K562 (cell line): Measurements from ENCODE around the gene KIF26B. TPM values are rescaled to one million over a fixed set of nuclear protein-coding genes. Genes with fewer than 3 reads are reported as not detected.

ENCODE experiments used
- ATAC-seq: fragments of 200-7000 bp; cut with Tn5 transposase; 3 replicates; pipeline ENCODE4 v1.9.1; 2020; ENCODE audit warnings: moderate library complexity
- BruUV-seq: library from RNA; stranded (reverse); fragments of 400-500 nt; replicated peaks from 2 replicates; lab custom pipeline; 2021; lab: Mats Ljungman, UMichigan
- CTCF ChIA-PET: fragments of 300-600 bp; formaldehyde crosslinking; extraction: SDS; loops from one replicate; lab custom pipeline; 2021; ENCODE audit warnings: low intra/inter-chr PET ratio; lab: Yijun Ruan, JAX
- POLR2A ChIA-PET: fragments of 300-600, 350-650 bp; sonication (Branson Sonifier 250); formaldehyde crosslinking; extraction: SDS; loops from one replicate; lab custom pipeline; 2021; ENCODE audit warnings: antibody characterized with exemption, inconsistent platforms; lab: Yijun Ruan, JAX
- DNase-seq, 4 experiments: peaks; one replicate each; pipeline versions ENCODE4 v3.0.0 to v3.0.0-alpha.2; 2011 to 2018; ENCODE audit warnings: low spot score in 3 of 4, mixed read lengths in 3 of 4; ENCODE audit errors: extremely low read depth in 1 of 4
- FAIRE-seq: peaks from 2 replicates; lab custom pipeline; 2011; peaks lifted over from hg19 to GRCh38; lab: Jason Lieb, UNC
- H2AFZ ChIP-seq: 2 replicates; pipeline ENCODE4 v1.6.0; 2011; ENCODE audit warnings: low read depth, low read length, control low read depth, inconsistent platforms
- H3K27ac ChIP-seq: fragments of 200-600 bp; 3 replicates; pipeline ENCODE4 v1.8.0; 2011; ENCODE audit warnings: low read depth, mild to moderate bottlenecking, control low read depth, inconsistent platforms, low read length, moderate library complexity, mixed read lengths; ENCODE audit errors: extremely low read depth
- H3K27me3 ChIP-seq, 2 experiments: fragments of 300-600 bp in 1 of 2; 2 replicates in 1 of 2; 3 replicates in 1 of 2; pipeline versions ENCODE4 v1.6.0 to v1.8.0; 2011; ENCODE audit warnings: inconsistent platforms in 2 of 2, low read length in 2 of 2, mild to moderate bottlenecking in 1 of 2, mixed read lengths in 1 of 2, moderate library complexity in 1 of 2; ENCODE audit not compliant: control insufficient read depth in 2 of 2, insufficient read depth in 2 of 2
- H3K36me3 ChIP-seq: fragments of 300-600 bp; 3 replicates; pipeline ENCODE4 v1.8.0; 2011; ENCODE audit warnings: mild to moderate bottlenecking, low read length, inconsistent platforms; ENCODE audit not compliant: control insufficient read depth, insufficient read depth
- H3K4me1 ChIP-seq, 2 experiments: fragments of 200-600 bp in 1 of 2; replicated peaks in 1 of 2; 2 replicates in 1 of 2; 3 replicates in 1 of 2; pipeline versions ENCODE4 v1.5.1 to v1.8.0; 2011; ENCODE audit warnings: inconsistent platforms in 2 of 2, low read length in 2 of 2, mild to moderate bottlenecking in 1 of 2, mixed read lengths in 1 of 2, moderate library complexity in 1 of 2; ENCODE audit not compliant: control insufficient read depth in 2 of 2, insufficient read depth in 2 of 2
- H3K4me2 ChIP-seq: 2 replicates; pipeline ENCODE4 v1.6.1; 2011; ENCODE audit warnings: low read length, control low read depth, inconsistent platforms, mixed read lengths; ENCODE audit not compliant: insufficient read depth
- H3K4me3 ChIP-seq: fragments of 200-600 bp; sonication (generic), shearing (Covaris generic); 2 replicates; pipeline ENCODE4 v1.5.1; 2016; ENCODE audit warnings: control low read depth, inconsistent platforms
- H3K79me2 ChIP-seq: fragments of 200-600 bp; 3 replicates; pipeline ENCODE4 v1.8.0; 2011; ENCODE audit warnings: low read length, inconsistent platforms; ENCODE audit not compliant: control insufficient read depth, insufficient read depth
- H3K9ac ChIP-seq, 2 experiments: 2 replicates each; pipeline versions ENCODE4 v1.6.0 to v1.6.1; 2011; ENCODE audit warnings: low read depth in 2 of 2, low read length in 2 of 2, control low read depth in 1 of 2, inconsistent platforms in 1 of 2, mild to moderate bottlenecking in 1 of 2, mixed read lengths in 1 of 2; ENCODE audit not compliant: insufficient read depth in 1 of 2
- H3K9me1 ChIP-seq: one replicate; pipeline ENCODE4 v1.6.0; 2011; ENCODE audit warnings: inconsistent platforms, mild to moderate bottlenecking, low read length, moderate library complexity; ENCODE audit not compliant: control insufficient read depth, insufficient read depth
- H3K9me3 ChIP-seq: replicated peaks from 2 replicates; pipeline ENCODE4 v1.5.1; 2011; ENCODE audit warnings: low read depth, low read length, inconsistent platforms; ENCODE audit not compliant: control insufficient read depth, insufficient read depth
- H4K20me1 ChIP-seq: replicated peaks from 2 replicates; pipeline ENCODE4 v1.6.1; 2011; ENCODE audit warnings: low read length, inconsistent platforms, mixed read lengths; ENCODE audit not compliant: control insufficient read depth, insufficient read depth
- BCOR ChIP-seq: fragments of 450-650 bp; IDR thresholded peaks from 2 replicates; pipeline ENCODE4 v1.6.1; 2016
- NCOR1 ChIP-seq: fragments of 450-650 bp; IDR thresholded peaks from 2 replicates; pipeline ENCODE4 v1.6.1; 2016; ENCODE audit warnings: mild to moderate bottlenecking, moderate library complexity
- ZNF23 ChIP-seq: fragments of 250-450 bp; sonication (Bioruptor Pico); IDR thresholded peaks from 2 replicates; pipeline ENCODE4 v1.4.0; 2020; ENCODE audit warnings: mild to moderate bottlenecking
- ZZZ3 ChIP-seq: fragments of 450-650 bp; IDR thresholded peaks from 2 replicates; pipeline ENCODE4 v1.6.1; 2016; ENCODE audit warnings: antibody characterized with exemption, mild to moderate bottlenecking, moderate library complexity
- WGBS: fragments of 100-300 bp; shearing (Covaris generic); methylation state at CpG from one replicate; pipeline ENCODE4 v1.1.6; 2016; ENCODE audit warnings: low coverage, mixed read lengths; ENCODE audit not compliant: insufficient coverage; ENCODE audit errors: missing lambda C conversion rate; 5-methylcytosine and 5-hydroxymethylcytosine counted together
- in situ Hi-C: fragments of 300-500 bp; cut with MboI; formaldehyde crosslinking; loops from 4 replicates; pipeline ENCODE4 v1.15.0; 2018; ENCODE audit warnings: inconsistent platforms, mixed read lengths
- intact Hi-C: fragments of 100-400 bp; cut with micrococcal nuclease; formaldehyde crosslinking; loops from 2 replicates; pipeline ENCODE4 v1.14.2; 2022
- polyA plus RNA-seq, 8 experiments: library from polyadenylated mRNA; depleted of rRNA in 4 of 8; stranded (reverse) in 5 of 8; unstranded in 3 of 8; fragments of >200 nt; fragmentation: Nextera tagmentation in 2 of 8; fragmentation: Illumina TruSeq in 1 of 8; extraction: Ambion mirVana in 2 of 8; extraction: Trizol in 1 of 8; gene quantifications; 2 replicates each; pipeline versions ENCODE4 v1.2.1 to v1.2.3, GENCODE V29; 2011 to 2014; ENCODE audit warnings: inconsistent platforms in 1 of 8, missing spikeins in 1 of 8
- total RNA-seq, 7 experiments: library from RNA; depleted of rRNA in 6 of 7; stranded (reverse); fragments of >200 nt in 6 of 7; fragmentation: Illumina TruSeq in 2 of 7; extraction: Trizol in 2 of 7; gene quantifications; 2 replicates each; pipeline versions ENCODE4 v1.2.1 to v1.2.3, GENCODE V29; 2011 to 2021; ENCODE audit warnings: low replicate concordance in 1 of 7
- TF ChIP-seq, protein P1 (sequence below), 2 experiments: fragments of 450-650 bp in 1 of 2; sonication (generic) in 1 of 2; formaldehyde crosslinking; conservative IDR thresholded peaks; 2 replicates each; pipeline versions ENCODE4 v1.4.0 to v1.8.1; 2020 to 2022; ENCODE audit warnings: mild to moderate bottlenecking in 1 of 2, missing genetic modification reagents in 1 of 2

The KIF26B gene
- total and polyA plus RNA-seq, 9 of the 15 experiments (the other 6 are each of a cell fraction or from before 2014, with no cell fraction given) = 0.02 to 0.08 (median 0.03) TPM; not detected in 6

DNA sequence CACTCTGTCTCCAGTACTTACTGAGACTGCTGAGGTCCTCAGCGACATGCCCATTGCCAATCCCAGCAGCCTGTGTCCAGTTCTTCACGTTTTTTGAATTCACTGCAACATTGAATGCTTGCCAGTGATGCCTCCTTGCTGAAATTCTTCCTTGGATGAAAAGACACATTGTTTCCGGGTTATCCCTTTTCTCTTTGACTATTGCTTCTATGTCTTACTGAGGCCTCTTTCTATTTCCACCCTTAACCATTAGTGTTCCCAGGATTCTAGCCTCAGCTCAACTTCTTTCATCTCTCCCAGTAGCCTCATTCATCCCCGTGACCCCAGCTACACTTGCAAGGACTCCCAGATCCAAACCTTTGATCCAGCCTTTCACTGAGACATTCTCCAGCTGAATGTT, 46.5 kb upstream of the KIF26B start:
- ATAC-seq = no peak
- no peaks in the 10 kb centered on the region for H3K79me2 ChIP-seq
- intact Hi-C loops (no loop called here), in situ Hi-C loops (no loop called here)
- ChIA-PET POLR2A (interaction anchor here (0.6 kb wide), 1 partner anchor 1471 kb away, joined by 3 read pairs; no protein-coding TSS in a partner anchor), CTCF (no interaction called here)
- no peak overlapping the region for H3K27ac ChIP-seq
- peaks cover 0 to 4% of the 10 kb centered on the region in 2 experiments; a peak in 2 of 5 replicates for H3K4me1 ChIP-seq
- no peaks in the 10 kb centered on the region for H3K36me3 ChIP-seq
- DNase-seq = no peak
- no peaks in the 10 kb centered on the region for H4K20me1 ChIP-seq
- FAIRE-seq = no peak
- H3K9me3 ChIP-seq = no peaks in the 10 kb centered on the region
- no TSS peak for BruUV-seq
- TF ChIP-seq, protein P1, sequence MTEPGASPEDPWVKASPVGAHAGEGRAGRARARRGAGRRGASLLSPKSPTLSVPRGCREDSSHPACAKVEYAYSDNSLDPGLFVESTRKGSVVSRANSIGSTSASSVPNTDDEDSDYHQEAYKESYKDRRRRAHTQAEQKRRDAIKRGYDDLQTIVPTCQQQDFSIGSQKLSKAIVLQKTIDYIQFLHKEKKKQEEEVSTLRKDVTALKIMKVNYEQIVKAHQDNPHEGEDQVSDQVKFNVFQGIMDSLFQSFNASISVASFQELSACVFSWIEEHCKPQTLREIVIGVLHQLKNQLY (CRISPR knock-in tag; conservative IDR thresholded peaks at IDR 0.05) = no peak
- no peaks in the 10 kb centered on the region for H3K9me1 ChIP-seq
- H3K9ac ChIP-seq = no peak overlapping the region
- H3K4me3 ChIP-seq = no peak overlapping the region
- peaks cover 9 to 26% of the 10 kb centered on the region in 2 experiments; a peak in 4 of 5 replicates for H3K27me3 ChIP-seq
- WGBS = 6% methylated on average over 4 of the region's 4 CpGs
- no peak overlapping the region for H2AFZ ChIP-seq
- no peak overlapping the region for H3K4me2 ChIP-seq

DNA sequence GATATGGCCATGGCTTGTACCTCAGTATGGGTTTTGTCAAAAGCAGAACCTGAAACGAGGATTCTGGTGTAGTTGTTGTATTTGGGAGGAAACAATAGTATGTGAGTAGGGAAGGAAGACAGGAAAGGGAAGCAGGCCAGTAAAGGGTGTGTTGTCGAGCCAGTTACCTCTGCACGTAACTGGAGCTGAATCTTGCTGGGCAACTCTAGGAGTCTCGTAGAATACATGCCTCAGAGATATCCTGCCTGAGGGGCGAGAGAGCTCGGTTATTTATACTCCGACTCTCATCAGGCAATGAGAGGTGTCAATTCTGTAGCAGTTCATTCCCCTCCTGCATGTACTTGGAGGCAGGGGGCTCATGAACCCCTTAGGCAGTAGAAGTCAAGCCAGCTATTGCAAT, 45.9 kb upstream of the KIF26B start:
- FAIRE-seq = no peak
- no peak overlapping the region for H3K4me3 ChIP-seq
- H3K36me3 ChIP-seq = no peaks in the 10 kb centered on the region
- 14% methylated on average over 7 of the region's 7 CpGs for WGBS
- H3K4me2 ChIP-seq = no peak overlapping the region
- TF ChIP-seq ZZZ3 (no peak), ZNF23 (no peak), NCOR1 (no peak), BCOR (no peak)
- TF ChIP-seq, all 486 proteins: peak for 0
- no peaks in the 10 kb centered on the region for H3K9me1 ChIP-seq
- in situ Hi-C loops (no loop called here), intact Hi-C loops (no loop called here)
- no peaks in the 10 kb centered on the region for H4K20me1 ChIP-seq
- H2AFZ ChIP-seq = no peak overlapping the region
- no TSS peak for BruUV-seq
- no peak overlapping the region for H3K9ac ChIP-seq
- DNase-seq (no peak), ATAC-seq (peak; percentile 17; the same call in 2 of the 3 replicates)
- H3K79me2 ChIP-seq = no peaks in the 10 kb centered on the region
- H3K27ac ChIP-seq = no peak overlapping the region
- peaks cover 12 to 26% of the 10 kb centered on the region in 2 experiments; a peak in 4 of 5 replicates for H3K27me3 ChIP-seq
- peaks cover 0 to 4% of the 10 kb centered on the region in 2 experiments; a peak in 2 of 5 replicates for H3K4me1 ChIP-seq
- ChIA-PET CTCF (no interaction called here), POLR2A (no interaction called here)
- no peaks in the 10 kb centered on the region for H3K9me3 ChIP-seq
